HG03064 (cell line): ENCODE results near the gene AMZ1.

ENCODE experiments used
- ATAC-seq: cut with Tn5 transposase; IDR thresholded peaks from one replicate; pipeline ENCODE4 v1.9.1; 2021; ENCODE audit warnings: low read depth; ENCODE audit not compliant: unreplicated experiment

AMZ1 gene

GRCh38 chr7:2651336-2651735, 36.7 kb upstream of the AMZ1 start:
- ATAC-seq: no peak

GRCh38 chr7:2651847-2652735, 35.9 kb upstream of the AMZ1 start:
- ATAC-seq: no peak

GRCh38 chr7:2652736-2653060, 35.3 kb upstream of the AMZ1 start:
- ATAC-seq: no peak

- no peak for ATAC-seq
Observed at GRCh38 chr7:2654059-2654458, 33.9 kb upstream of the AMZ1 start.

GRCh38 chr7:2655870-2656614, 32.0 kb upstream of the AMZ1 start:
- ATAC-seq: no peak

- ATAC-seq: no peak
Observed at GRCh38 chr7:2657208-2657607, 30.8 kb upstream of the AMZ1 start.

GRCh38 chr7:2657920-2658671, 29.9 kb upstream of the AMZ1 start:
- no peak for ATAC-seq

- ATAC-seq: no peak
Observed at GRCh38 chr7:2658941-2659340, 29.1 kb upstream of the AMZ1 start.

GRCh38 chr7:2659556-2660358, 28.2 kb upstream of the AMZ1 start:
- ATAC-seq: no peak

- no peak for ATAC-seq
Observed at GRCh38 chr7:2660359-2661095, 27.5 kb upstream of the AMZ1 start.

- ATAC-seq: no peak
Observed at GRCh38 chr7:2661096-2661449, 26.9 kb upstream of the AMZ1 start.

GRCh38 chr7:2661602-2662272, 26.3 kb upstream of the AMZ1 start:
- no peak for ATAC-seq

GRCh38 chr7:2662273-2663120, 25.5 kb upstream of the AMZ1 start:
- no peak for ATAC-seq

GRCh38 chr7:2663121-2663886, 24.7 kb upstream of the AMZ1 start:
- no peak for ATAC-seq

GRCh38 chr7:2663960-2664359, 24.0 kb upstream of the AMZ1 start:
- no peak for ATAC-seq

GRCh38 chr7:2665359-2665791, 22.6 kb upstream of the AMZ1 start:
- no peak for ATAC-seq

GRCh38 chr7:2666155-2666554, 21.8 kb upstream of the AMZ1 start:
- no peak for ATAC-seq
